Posterior cingulate gyrus (tissue), 11 donors: Measurements from ENCODE around the gene ALK.
"Not testable (repeated sequence)": the region's sequence is repeated elsewhere in the genome, so short reads cannot be mapped to it uniquely, and the experiment has no call there.

Experiments used
- DNase-seq, 10 donors: peaks; one replicate each; pipeline versions ENCODE4 v3.0.0 to v3.0.0-alpha.2; 2020 to 2021; ENCODE audit warnings: mixed read lengths in 3 of 10
- intact Hi-C: fragments of 100-400 bp; cut with DNase I; formaldehyde crosslinking; loops from one replicate; pipeline ENCODE4 v1.15.1; 2023

Gene ALK

DNA sequence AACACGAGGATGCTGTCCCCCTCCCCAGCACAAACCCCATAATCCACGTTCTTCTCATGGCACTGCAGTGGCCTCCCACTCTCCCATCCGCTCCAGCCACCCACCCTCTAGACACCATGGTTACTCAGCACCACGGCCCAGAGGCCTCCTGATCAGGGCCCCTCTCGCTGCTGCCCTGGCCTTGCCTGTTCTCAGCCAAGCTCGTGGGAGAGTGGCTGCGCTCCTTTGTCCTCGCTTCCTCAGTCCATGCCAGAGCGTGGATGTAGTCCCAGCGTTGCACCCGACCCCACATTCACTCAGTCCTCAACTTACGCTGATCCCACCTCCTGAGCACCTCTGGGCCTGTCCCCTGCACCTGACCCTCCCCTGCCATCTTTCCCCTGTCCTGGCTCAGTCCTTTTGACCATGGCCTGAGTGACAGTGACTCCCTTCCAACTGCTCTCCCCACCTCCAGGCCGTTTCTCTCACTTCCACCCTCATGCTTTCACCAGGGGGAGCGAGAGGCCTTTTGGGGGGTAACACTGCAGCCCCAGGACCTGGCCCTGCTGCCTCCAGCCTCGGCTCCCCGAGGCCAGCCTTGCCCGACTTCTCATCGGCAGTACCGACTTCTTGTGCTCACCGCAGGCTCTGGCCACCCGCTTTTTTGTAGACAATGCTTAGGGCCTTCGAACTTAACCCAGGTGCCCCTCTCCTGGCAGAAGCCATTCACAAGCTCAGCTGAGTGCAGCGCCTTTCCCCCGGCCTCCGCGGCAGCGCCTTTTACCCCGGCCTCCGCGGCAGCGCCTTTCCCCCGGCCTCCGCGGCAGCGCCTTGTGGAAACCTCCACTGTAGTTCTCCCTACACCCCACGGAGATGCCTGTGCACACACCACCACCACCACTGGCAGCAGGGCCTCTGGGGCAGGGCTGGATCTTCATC lies 674.7 kb downstream of the ALK start:
- peak in 1 of 10 donors; percentile 57 for DNase-seq
- intact Hi-C loops = no loop called here

DNA sequence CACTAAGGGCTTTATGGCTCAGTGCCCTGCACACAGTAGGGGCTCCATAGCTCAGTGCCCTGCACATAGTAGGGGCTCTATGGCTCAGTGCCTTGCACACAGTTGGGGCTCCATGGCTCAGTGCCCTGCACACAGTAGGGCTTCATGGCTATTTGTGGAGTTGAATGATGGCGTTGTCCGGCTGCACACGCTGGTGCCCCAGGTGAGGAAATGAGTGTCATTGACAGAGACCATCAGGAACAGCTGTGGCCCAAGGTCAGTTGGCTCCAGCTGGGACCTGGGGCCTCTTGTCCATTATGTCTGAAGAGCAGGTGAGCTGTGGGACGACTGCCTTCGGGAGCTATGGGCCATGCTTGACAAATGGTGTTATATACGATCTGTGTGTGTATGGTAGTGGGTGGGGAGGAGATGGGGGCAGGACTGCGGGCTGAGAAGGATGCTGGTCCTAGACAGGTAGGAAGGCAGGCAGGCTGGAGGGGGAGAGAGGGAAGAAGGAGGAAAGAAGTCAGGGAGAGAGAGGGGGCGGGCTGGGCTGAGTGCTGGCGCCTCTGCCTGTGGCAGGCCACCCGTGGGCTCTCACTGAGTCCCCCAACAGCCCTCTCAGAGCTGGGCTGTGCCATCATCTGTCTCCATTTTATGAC lies 675.5 kb downstream of the ALK start:
- peak in 2 of 10 donors; percentile 26 to 58 for DNase-seq
- intact Hi-C loops = no loop called here

DNA sequence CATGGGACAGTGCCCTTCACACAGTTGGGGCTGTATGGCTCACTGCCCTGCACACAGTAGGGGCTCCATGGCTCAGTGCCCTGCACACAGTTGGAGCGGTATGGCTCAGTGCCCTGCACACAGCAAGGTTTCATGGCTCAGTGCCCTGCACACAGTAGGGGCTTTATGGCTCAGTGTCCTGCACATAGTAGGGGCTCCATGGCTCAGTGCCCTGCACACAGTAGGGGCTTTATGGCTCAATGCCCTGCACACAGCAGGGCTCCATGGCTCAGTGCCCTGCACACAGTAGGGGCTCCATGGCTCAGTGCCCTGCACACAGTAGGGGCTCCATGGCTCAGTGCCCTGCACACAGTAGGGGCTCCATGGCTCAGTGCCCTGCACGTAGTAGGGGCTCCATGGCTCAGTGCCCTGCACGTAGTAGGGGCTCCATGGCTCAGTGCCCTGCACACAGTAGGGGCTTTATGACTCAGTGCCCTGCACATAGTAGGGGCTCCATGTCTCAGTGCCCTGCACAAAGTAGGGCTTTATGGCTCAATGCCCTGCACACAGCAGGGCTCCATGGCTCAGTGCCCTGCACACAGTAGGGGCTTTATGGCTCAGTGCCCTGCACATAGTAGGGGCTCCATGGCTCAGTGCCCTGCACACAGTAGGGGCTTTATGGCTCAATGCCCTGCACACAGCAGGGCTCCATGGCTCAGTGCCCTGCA lies 676.2 kb downstream of the ALK start:
- intact Hi-C loops = not testable (repeated sequence)
- peak in 1 of 10 donors; percentile 8 for DNase-seq

DNA sequence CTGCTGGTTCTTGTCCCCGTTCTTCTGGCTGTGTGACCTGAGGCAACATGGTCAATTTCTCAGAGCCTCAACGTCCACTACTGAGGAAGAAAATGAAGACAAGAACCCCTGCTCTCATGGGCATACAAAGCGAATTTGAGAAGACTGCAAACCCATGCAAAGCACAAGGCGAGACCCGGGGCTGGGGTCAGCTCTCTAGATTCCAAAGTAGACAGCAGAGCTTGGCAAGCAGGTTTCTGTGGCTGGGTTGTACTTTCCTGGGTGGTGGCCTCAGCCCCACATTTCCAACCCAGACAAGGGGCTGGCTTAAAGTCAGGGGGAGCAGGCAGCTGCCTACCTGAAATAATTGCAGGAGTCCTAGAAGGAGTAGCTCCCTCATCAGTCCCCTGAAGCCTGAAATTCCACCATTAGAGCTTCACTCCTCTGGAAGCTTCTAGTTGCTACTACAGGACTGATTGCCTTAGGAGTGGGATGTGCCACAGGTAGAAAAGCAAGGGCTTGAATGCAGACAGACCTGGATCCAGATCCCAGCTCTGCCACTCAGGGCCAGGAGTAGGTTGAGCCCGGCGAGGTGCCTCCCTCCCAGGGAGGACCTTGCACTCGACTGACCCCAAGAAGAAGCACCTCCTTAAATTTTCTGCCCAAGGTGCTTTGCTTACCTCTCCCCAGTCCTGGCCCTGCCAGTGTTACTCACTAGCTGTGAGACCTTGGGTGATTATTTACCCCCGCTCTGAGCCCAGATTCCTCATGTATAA lies 678.6 kb downstream of the ALK start:
- DNase-seq = peak in 1 of 10 donors; percentile 54
- intact Hi-C loops = no loop called here

DNA sequence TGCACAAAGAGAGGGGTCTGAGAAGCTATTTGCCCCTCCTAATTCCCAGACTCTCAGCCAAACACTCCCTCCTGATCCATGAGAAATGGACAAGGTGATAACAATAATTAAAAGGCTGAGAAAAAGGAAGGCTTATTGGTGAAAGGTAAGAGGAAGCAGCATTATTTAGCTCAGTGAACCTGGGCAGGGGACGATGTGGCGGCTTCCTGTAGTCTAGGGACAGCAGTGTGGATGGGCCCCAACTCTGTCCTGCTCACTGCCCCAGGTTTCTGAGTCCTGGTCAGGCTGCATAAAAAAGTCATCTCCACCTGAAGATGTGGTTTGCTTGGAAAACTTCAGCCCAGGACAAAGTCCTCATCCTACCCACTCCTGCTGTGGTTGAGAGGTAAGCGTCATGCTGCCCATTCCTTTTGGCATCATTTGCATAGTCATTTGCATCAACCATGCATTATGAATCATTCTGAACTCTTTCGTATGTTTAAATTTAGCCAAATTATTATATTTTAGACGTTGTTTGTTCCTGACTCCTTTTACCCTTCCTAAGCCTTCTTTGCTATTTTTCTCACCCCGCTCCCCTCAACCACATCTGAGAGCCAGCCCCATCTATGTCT lies 679.3 kb downstream of the ALK start:
- peak in 2 of 10 donors; percentile 27 to 52 for DNase-seq
- intact Hi-C loops = no loop called here

DNA sequence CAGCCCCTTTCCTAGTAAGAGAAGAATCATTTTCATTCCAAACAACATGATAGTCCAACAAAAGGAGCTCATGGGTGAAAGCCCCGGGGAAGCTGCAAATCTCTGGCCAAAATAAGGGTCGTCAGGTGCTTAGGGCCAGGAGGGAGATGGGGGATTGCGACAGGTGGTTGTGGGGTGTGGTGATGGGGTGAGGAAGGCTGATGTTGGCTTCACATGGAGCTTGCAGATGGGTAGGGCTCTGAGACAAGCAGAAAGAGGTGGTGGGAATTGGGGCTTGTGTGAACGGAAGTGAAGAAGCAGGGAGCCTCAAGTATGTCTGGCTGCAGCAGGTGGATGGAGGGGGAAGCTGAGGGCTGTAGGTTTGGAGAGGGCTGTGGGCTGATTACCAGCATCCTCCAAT lies 680.0 kb downstream of the ALK start:
- DNase-seq = peak in 2 of 10 donors; percentile 13 to 31
- intact Hi-C loops = no loop called here

DNA sequence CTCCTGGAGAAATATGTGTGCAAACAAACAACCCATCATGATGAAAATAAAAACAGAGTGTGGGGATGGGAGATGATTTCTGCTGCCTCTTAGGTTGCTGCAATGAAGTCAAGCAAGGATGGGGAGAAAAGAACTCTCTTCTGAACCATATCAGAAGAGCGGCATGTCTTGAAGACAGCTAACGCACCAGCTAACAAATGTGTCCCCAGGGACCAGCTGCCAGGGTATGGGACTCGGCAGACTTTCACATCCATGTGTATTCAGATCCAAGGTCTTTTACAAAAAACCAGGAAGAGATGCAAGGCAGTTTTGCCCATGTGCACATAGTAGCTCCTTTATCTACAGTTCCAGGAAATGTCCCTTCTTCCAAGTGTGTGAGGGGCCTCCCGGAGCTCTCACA lies 680.8 kb downstream of the ALK start:
- peak in 1 of 10 donors; percentile 5 for DNase-seq
- intact Hi-C loops = no loop called here

DNA sequence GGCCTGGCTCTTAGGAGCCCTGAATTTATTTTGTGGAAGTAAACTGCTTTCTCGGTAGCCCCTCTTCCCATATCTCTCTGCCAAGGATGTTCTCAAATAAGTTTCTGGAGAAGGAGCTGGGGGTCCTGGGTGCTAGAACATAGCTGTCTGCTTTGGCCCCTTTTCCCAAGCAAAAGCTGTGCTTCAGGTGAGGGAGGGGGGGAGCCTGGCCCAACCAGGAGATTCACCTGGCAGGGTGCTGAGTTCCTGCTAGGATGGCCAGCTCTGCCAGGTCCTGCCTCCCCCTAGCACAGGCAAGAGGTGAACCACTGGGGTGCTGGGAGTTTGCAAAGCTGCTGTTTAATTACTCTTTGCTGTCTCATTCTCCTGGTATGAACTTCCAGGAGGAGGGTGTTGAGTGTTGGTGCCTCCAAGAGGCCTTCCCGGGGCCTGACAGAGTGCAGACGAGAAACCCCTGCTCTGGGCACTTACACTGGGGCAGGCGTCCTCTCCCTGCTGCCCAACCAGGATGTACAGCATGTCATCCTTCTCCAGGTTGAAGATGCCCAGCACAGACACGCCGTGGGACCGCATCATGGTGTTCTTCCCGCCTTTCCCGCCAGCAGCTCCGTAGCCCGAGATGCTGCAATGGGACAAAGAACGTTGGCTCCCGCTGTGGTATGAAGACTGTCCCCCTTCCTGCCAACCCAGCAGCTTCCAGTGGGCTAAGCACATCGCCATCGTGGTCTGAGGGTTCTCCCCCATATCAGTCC lies 682.0 kb downstream of the ALK start:
- intact Hi-C loops = no loop called here
- DNase-seq = peak in 3 of 10 donors; percentile 63 to 66 (median 65)

DNA sequence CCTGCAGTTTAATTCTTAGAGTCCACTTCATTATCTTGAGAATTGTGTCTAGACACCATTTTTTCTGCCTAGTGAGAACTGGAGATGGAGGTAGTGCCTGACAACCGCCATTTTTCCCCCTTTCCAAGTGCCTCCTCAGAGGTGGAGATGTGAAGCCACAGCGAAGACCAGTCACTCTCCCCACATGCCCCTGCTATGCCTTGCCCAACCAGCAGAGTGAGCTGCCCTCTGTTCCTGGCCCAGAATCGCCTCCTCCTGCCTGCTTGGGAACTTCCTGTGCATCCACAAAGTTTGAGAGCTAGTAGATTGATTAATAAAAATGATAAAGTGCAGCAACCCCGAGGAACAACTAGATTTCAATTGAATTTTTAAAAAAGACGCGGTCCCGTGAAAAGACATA lies 682.9 kb downstream of the ALK start:
- peak in 3 of 10 donors; percentile 64 to 74 (median 71) for DNase-seq
- intact Hi-C loops = no loop called here

DNA sequence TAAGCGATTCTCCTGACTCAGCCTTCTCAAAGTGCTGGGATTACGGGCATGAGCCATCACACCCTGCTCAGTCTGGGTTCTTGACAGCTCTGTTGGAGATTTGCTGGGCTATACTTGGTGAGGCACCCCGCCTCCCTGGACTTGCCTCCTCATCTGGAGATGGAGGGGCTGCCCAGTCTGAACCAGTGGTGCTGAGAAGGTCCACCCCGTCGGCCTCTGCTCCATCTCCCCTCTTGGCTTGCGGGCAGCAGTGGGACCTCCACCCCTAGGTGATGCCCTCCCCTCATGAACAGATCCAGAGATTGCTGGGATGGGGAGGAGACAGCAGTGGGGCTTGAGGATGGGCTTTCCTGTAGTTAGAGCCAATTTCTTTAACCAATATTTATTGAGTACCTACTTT lies 685.3 kb downstream of the ALK start:
- intact Hi-C loops = no loop called here
- no peak for DNase-seq

DNA sequence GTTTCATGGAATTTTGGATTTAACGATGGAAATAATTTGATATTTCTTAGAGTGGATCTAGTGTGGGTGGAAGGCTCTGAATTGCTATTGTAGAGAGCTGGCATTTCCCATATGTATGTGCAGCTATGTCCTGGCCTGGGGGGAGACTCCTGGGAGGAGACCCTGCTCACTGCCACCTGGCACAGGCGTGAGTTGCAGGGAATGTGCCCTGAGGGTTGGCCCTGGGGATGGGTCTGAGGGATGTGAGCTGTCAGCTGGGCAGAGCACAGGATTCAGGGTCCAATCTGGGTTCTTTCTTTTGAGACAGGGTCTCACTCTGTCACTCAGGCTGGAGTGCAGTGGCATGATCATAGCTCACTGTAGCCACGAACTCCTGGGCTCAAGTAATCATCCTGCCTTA lies 686.0 kb downstream of the ALK start:
- DNase-seq = no peak
- intact Hi-C loops = no loop called here

DNA sequence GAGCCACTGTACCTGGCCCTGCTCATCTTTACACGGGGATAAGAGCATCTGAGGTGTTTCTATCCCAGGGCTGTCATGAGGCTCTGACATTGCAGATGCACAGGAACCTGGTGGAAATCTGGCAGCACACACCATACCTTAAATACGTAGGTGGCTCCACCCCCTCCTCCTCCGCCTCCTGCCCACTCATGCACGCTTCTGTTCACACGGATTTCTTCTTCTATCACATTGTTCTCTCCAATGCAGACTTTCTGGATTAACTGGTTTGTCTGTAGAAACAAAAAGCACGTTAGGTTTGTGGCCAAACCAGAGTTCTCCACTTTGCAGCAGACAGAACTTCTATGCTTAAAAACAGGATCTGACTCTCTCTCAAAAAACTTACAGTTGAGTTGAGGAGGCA lies 688.0 kb downstream of the ALK start:
- intact Hi-C loops = no loop called here
- DNase-seq = peak in 2 of 10 donors; percentile 8 to 29

DNA sequence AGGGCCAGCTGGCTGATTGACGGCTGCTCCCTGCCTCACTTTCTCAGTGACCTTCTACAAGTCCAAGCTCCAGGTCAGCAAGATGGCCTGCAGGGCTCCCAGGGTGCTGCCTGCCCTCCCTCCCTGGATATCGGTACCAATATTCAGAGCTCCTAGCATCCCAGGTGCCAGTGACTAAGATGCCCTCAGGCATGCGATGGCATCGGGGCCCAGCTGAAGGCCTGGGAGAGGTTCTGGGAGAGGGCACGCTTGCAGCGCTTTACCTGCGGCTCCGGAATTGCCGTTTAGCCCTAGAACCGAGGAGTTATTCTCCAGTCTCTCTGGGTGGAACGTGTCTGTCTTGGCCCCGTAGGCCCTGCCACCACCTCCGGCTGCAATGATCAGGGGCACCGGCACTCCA lies 689.3 kb downstream of the ALK start:
- peak in 1 of 10 donors; percentile 20 for DNase-seq
- intact Hi-C loops = no loop called here

DNA sequence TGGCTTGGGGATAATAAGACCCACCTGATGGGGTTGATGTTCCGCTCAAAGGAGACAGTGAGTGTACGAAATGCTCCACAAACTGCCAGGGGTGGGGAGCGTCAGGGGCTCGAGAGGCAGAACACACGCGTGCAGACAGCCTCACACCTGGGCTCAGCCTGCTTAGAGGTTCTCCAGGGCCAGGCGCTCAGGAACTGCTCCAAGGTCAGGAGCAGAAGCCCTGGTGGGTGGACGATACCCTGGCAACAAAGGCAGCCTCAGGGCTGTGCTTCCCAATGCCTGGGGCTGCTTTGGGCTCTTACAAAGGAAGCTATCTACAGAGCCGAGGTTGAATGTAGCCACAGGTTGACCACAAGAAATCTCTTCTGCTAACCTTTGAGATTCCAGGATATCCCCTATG lies 691.7 kb downstream of the ALK start:
- intact Hi-C loops = no loop called here
- DNase-seq = peak in 1 of 10 donors; percentile 17

DNA sequence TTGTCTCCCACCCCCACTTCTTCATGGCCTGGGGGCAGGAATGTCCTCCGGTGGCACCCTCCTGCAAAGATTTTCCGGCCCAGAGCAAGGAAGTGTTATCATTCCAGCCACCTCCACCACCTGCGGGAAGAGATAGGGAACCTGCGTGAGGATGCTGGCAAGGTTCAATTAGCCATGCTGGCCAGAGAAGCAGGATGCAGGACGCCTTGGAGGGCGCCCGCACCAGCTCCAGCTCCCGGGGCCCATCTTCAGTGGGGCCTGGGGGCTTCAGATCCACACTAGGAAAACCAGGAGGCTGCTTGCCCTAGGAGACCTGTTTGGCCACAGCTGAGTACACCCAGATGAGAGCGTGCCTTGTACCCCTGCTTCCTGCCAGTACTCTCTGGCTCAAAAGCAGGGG lies 692.4 kb downstream of the ALK start:
- intact Hi-C loops = no loop called here

DNA sequence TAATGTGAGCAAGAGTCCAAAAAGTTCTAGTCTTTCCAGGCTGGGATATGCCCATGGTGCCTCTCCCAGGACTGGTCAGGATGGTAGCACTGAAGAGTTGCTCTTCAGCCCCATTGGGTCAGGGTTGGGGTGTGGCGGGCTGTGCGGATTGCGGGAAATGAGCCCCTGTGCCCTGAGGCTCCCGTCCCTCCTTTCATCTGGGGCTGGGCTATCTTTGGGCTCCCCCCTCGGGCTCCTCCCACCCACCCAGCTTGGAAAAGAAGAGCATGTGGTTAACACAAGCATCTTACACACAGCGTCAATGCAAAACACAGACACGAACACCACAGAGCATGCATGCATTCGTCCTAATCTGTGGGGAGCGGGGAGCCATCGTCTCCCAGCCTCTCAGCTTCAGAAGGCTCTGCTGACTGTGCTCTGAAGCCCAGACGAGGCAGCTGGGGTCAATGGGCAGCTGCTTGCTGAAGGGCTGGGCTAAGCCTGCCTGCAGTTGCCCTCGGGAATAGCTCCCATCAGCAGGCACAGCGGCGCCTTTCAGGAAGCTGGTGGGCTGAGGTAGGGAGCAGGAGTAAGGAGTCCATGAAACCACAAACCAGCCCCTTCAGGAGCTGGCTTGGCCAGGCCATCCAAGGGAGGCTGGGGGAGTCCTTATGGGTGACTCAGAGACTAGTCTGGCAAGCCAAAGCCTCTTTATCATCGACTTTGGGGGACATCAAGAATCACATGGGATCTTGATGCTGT lies 693.3 kb downstream of the ALK start:
- peak in 2 of 10 donors; percentile 20 to 51 for DNase-seq
- intact Hi-C loops = no loop called here

More for the DNA sequence above, 692.4 kb downstream of the ALK start:
- DNase-seq = peak in 1 of 10 donors; percentile 39

DNA sequence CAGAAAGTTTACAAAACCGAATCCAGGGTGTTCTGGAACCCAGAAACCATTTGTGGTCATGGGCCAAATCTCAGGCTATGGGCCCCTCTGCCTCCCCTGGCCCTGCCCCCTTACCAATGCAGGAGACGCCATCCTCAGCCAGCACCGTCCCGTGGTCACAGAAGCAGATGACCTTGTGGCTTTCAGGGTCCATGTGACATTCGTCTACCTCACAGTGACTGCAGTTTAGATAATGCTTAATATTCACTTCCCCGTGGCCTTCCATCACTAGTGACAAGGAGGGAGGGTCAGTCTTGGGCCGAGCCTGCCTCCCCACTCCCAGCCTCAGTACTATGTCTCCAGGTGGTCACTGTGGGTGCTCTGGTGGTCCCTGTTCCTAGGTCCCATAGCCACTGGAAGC lies 694.6 kb downstream of the ALK start:
- DNase-seq = no peak
- intact Hi-C loops = no loop called here

DNA sequence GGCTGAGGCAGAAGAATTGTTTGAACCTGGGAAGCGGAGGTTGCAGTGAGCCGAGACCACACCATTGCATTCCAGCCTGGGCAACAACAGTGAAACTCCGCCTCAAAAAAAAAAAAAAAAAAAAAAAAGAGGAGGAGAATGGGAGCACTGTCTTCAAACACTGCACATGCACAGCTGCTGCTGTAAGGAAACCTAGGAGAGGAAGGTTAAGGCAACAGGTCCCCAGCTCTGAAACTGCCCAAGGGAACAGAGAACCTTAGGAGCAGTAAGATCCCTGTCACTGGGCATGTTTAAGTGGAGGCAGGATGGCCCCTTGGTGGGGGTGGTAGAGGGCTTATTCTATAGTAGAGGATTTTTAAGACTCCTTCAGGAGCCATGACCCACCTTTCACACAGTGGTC lies 695.0 kb downstream of the ALK start:
- DNase-seq = peak in 1 of 10 donors; percentile 12
- intact Hi-C loops = no loop called here
